ENCODE measurements around the gene ZNF391.
"Not testable (repeated sequence)": the region's sequence is repeated elsewhere in the genome, so short reads cannot be mapped to it uniquely, and the experiment has no call there.

The ZNF391 gene

GRCh38 chr6:27424851-27425250 is 36.3 kb downstream of the ZNF391 start:
- DNase-seq = not testable (repeated sequence)

- DNase-seq = no peak
These were observed 37.6 kb downstream of the ZNF391 start for GRCh38 chr6:27426045-27426620.

- no peak for DNase-seq
These were observed 39.9 kb downstream of the ZNF391 start for GRCh38 chr6:27428502-27428901.

- DNase-seq = no peak
These were observed 40.4 kb downstream of the ZNF391 start for GRCh38 chr6:27428966-27429365.

GRCh38 chr6:27433714-27434113 is 45.2 kb downstream of the ZNF391 start:
- no peak for DNase-seq

- no peak for DNase-seq
These were observed 50.8 kb downstream of the ZNF391 start for GRCh38 chr6:27439371-27439770.

- no peak for DNase-seq
These were observed 52.4 kb downstream of the ZNF391 start for GRCh38 chr6:27441001-27441400.

GRCh38 chr6:27442932-27443331 is 54.4 kb downstream of the ZNF391 start:
- no peak for DNase-seq

- no peak for DNase-seq
These were observed 59.9 kb downstream of the ZNF391 start for GRCh38 chr6:27448456-27448855.

GRCh38 chr6:27451660-27452390 is 63.3 kb downstream of the ZNF391 start:
- DNase-seq = no peak

GRCh38 chr6:27452496-27452897 is 63.9 kb downstream of the ZNF391 start:
- no peak for DNase-seq
